Measurements from ENCODE around the gene ISX.
"Not testable (repeated sequence)": the region's sequence is repeated elsewhere in the genome, so short reads cannot be mapped to it uniquely, and the experiment has no call there.

Gene ISX

DNA sequence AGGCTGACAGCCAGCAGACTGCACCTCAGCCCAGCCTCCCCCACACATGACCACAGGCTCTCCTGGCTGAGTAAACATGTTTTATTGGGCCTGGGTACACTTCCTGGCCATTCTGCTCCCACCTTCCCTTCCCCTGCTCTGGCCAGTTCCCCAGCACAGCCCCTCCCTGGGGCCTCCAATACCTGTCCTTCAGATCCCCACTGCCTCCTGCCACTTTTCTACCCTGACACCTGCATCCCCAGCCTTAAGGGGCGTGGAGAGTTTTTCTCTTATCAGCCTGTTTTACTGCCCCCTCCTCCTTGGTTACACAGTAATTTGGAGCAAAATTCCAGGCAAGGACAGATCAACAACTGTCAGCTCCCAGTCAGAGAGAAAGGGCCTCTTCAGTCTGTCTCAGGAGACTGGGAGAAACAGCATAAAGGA is at the start of gene ISX:
TSS of gene ISX (plus strand) at position 363 of the 423 bp plus-strand sequence. CDS start 930 bp downstream, outside the sequence.
- no peak for DNase-seq (ENCODE audit: low read depth in 2 of 2)

DNA sequence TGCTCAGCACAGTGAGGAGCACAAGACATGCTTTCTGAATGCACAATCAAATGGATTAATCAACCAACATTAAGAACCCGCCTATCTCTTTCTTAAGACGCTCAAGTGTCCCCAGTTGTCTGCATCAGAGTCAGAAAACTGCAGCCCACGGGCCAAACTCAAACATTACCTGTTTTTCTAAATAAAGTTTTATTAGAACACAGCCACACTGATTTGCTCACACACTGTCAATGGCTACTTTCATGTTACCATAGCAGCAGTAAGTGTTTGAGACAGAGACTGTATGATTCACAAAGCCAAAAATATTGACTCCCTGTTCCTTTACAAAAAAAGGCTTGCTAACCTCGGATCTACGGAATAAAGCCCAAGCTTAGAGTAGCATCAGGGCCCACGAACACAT is 49.0 kb upstream of the ISX start:
- no peak for DNase-seq (ENCODE audit: low read depth in 2 of 2)

- DNase-seq (ENCODE audit: low read depth in 2 of 2), result no peak
These were observed 47.0 kb upstream of the ISX start for GRCh38 chr22:35018995-35019394.

- no peak for DNase-seq (ENCODE audit: low read depth in 2 of 2)
These were observed 45.4 kb upstream of the ISX start for GRCh38 chr22:35020517-35020916.

DNA sequence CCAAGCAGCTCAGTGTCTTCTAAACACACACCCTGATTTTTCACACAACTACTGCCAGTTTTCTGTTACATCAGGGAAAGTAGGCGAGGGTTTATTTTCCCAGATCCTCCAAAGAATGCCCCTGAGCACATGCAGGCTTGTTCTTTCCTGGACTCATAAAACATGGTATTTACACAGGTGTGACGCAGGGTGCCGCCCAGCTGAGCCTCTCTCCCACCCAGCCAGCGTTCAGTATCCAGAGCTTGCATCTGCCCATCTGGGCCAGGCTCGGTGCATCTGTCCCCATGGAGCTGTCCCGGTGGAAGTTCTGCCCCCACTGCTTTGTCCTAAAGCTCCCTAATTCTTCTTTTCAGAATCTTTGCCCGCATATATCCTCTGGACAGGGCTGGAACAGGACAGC is 44.8 kb upstream of the ISX start:
- DNase-seq (ENCODE audit: low read depth in 2 of 2), result no peak

GRCh38 chr22:35022291-35022690 is 43.7 kb upstream of the ISX start:
- DNase-seq (ENCODE audit: low read depth in 2 of 2), result no peak

GRCh38 chr22:35023692-35024363 is 42.1 kb upstream of the ISX start:
- peak in 1 of 2 experiments; percentile 4 for DNase-seq (ENCODE audit: low read depth in 2 of 2)

GRCh38 chr22:35024364-35024692 is 41.6 kb upstream of the ISX start:
- DNase-seq (ENCODE audit: low read depth in 2 of 2), result no peak

DNA sequence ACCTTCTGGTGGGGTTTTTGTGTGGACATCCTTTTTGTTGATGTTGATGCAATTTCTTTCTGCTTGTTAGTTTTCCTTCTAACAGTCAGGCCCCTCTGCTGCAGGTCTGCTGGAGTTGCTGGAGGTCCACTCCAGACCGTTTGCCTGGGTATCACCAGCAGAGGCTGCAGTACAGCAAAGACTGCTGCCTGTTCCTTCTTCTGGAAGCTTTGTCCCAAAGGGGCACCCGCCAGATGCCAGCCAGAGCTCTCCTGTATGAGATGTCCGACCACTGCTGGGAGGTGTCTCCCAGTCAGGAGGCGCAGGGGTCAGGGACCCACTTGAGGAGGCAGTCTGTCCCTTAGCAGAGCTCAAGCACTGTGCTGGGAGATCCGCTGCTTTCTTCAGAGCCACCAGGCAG is 35.8 kb upstream of the ISX start:
- not testable (repeated sequence) for DNase-seq (ENCODE audit: low read depth in 2 of 2)

- no peak for DNase-seq (ENCODE audit: low read depth in 2 of 2)
These were observed 33.4 kb upstream of the ISX start for GRCh38 chr22:35032571-35032970.

DNA sequence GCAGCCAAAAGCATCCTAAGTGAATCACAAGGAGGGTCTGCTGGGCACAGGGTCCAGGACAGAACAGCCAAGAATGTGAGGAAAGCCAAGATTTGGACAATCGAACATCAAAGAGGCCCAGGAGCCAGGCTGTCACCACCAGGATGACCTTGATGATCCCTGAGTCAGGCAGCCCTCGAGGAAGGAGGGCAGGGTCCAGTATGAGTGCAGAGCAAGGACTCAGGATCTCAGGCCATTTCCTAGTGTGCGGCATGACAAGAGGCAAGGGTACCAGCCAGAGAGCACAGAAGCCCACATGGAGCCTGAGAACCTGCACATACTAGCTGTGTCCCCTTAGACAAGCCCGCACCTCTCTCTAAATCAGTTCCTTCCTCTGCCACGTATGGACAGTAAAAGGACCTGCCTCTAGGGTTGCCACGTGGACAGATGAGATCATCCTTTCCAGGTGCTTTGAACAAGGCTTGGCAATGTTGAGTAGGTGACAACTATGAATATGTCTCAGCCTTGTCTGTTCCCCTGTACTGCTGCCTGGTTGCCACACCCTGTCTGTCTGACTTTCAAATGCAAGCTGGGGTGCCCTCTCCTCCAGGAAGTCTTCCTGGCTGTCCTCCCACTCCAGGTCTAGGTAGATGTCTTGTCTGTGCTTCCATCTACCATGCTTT is 32.2 kb upstream of the ISX start:
- DNase-seq (ENCODE audit: low read depth in 2 of 2), result no peak

DNA sequence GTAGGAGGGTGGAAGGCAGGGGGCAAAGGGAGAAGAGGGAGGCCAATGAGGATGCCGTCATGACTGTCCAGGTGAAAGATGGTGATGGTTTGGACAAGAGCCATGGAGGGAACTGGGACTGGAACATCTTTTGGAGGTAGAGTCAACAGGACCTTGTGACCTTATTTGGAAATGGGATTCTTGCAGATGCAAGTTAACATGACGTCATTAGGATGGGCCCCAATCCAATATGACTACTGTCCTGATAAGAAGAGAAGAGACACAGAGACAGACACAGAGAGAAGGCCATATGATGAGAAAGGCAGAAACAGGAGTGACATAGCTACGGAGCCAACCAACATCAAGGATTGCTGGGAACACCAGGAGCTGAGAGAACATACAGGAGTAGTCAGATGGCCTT is 31.0 kb upstream of the ISX start:
- DNase-seq (ENCODE audit: low read depth in 2 of 2), result no peak

GRCh38 chr22:35037089-35037488 is 28.9 kb upstream of the ISX start:
- DNase-seq (ENCODE audit: low read depth in 2 of 2), result no peak

DNA sequence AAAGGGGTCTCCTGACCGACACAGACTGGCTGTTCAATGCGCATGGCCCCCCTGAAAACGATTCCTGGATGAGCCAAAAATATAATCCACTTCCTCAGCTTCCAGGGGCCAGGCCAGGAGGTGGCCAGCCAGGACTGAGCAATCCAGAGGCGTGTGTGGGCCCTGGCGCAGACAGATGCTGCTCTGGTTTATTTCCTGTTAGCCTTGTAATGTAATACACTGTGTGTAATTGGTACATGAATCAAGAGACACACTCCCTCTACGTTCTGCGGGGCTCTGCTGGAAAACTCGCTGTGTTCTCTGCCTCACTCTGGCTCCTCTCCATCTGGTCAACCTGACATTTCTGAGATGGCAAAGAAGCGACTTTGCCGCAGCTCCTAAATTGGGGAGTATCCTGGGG is 26.3 kb upstream of the ISX start:
- DNase-seq (ENCODE audit: low read depth in 2 of 2), result no peak

GRCh38 chr22:35043252-35043933 is 22.6 kb upstream of the ISX start:
- no peak for DNase-seq (ENCODE audit: low read depth in 2 of 2)

DNA sequence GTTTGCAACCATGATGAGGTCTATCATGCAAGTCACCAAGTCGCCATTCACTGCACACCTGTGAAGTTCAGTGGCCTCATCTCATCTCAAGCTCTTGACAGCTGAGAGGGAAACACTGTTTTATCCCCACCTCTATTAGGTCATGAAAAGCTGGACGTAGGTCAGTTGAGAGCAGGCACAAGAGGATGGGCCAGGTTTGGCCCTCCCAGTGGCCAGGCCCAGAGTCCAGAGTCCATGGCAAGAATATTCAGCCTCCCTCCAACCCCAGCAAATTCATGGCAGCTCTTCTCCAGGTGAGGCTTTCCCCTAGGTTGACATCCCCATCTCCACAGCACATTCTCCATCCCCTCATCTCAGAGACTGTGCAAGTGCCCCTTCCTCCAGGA is 22.0 kb upstream of the ISX start:
- DNase-seq (ENCODE audit: low read depth in 2 of 2), result no peak

GRCh38 chr22:35044607-35045390 is 21.2 kb upstream of the ISX start:
- DNase-seq (ENCODE audit: low read depth in 2 of 2), result no peak

- DNase-seq (ENCODE audit: low read depth in 2 of 2), result no peak
These were observed 20.5 kb upstream of the ISX start for GRCh38 chr22:35045451-35045850.

GRCh38 chr22:35046744-35047462 is 19.1 kb upstream of the ISX start:
- no peak for DNase-seq (ENCODE audit: low read depth in 2 of 2)

DNA sequence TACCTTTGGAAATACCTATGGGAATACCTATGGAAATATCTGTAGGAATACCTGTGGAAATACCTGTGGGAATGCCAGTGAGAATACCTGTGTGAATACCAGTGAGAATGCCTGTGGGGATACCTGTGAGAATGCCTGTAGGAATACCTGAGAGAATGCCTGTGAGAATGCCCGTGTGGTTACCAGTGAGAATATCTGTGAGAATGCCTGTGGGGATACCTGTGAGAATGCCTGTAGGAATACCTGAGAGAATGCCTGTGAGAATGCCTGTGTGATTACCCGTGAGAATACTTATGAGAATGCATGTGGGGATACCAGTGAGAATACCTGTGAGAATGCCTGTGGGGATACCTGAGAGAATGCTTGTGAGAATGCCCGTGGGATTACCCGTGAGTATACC is 15.9 kb upstream of the ISX start:
- DNase-seq (ENCODE audit: low read depth in 2 of 2), result not testable (repeated sequence)

- no peak for DNase-seq (ENCODE audit: low read depth in 2 of 2)
These were observed 14.9 kb upstream of the ISX start for GRCh38 chr22:35051013-35051535.
